SIG-M5 treated with dmso at 0.1 percent for 504 hours (cell line): ENCODE measurements around the gene TSPAN12.

Experiments used
- DNase-seq: peaks from one replicate; lab custom pipeline; 2025; ENCODE audit not compliant: unreplicated experiment; lab: John Stamatoyannopoulos, UW

TSPAN12 gene

GRCh38 chr7:120760050-120760449 is 97.9 kb downstream of the TSPAN12 start:
- no peak for DNase-seq

GRCh38 chr7:120743128-120743527 is 114.8 kb downstream of the TSPAN12 start:
- DNase-seq, result no peak

GRCh38 chr7:120742372-120742771 is 115.6 kb downstream of the TSPAN12 start:
- no peak for DNase-seq

- DNase-seq, result no peak
Observed at GRCh38 chr7:120741371-120742042, 116.4 kb downstream of the TSPAN12 start.

DNA sequence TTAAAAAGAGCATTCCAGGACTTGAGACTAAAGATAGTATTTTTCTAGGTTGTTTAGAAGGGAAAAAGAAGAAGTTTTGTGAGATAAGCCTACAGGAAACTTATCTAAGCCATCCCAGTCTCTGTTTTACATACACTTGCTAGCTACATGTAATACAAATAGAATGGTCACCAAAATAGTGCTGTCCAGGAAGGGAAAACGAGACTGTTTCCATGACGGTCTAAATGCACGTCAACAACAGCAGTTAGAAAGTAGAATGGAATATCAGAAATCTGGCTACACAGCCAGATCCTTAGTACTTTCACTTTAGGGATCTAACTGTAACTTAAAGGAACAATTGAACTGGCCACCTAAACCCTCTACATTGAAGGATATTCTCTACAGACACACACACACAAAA is 117.6 kb downstream of the TSPAN12 start:
- DNase-seq, result no peak

- no peak for DNase-seq
Observed at GRCh38 chr7:120738816-120739215, 119.1 kb downstream of the TSPAN12 start.
